ENCODE results near the gene IRX4. TPM values are rescaled to one million over a fixed set of nuclear protein-coding genes. Genes with fewer than 3 reads are reported as not detected.

Gene IRX4
- total and polyA plus RNA-seq, 2 donors (not counting 1 experiment from before 2014, with no cell fraction given), result not detected

DNA sequence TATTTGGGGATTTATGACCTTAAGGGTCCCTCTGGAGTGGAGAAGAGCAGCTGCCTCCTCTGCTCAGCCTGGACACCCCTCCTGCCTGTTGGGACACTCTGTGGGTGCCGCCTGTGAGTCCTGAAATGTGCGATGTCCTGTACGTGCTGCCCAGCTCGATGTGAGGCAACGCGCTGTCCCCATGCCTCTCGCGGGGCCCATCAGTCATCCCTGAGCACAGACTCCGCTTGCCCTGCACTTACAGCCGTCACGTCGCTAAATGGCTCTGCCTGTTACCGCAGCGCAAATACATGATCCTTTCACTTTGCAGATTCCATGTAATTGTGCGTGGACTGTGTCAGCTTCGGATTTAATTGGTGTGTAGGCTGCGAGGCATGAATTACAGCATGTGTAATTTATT, 27.1 kb downstream of the IRX4 start:
- TF ChIP-seq EZH2 (IDR thresholded peaks at IDR 0.05; ENCODE audit: low read length, missing control alignments), result no peak
- TF ChIP-seq, protein P1, sequence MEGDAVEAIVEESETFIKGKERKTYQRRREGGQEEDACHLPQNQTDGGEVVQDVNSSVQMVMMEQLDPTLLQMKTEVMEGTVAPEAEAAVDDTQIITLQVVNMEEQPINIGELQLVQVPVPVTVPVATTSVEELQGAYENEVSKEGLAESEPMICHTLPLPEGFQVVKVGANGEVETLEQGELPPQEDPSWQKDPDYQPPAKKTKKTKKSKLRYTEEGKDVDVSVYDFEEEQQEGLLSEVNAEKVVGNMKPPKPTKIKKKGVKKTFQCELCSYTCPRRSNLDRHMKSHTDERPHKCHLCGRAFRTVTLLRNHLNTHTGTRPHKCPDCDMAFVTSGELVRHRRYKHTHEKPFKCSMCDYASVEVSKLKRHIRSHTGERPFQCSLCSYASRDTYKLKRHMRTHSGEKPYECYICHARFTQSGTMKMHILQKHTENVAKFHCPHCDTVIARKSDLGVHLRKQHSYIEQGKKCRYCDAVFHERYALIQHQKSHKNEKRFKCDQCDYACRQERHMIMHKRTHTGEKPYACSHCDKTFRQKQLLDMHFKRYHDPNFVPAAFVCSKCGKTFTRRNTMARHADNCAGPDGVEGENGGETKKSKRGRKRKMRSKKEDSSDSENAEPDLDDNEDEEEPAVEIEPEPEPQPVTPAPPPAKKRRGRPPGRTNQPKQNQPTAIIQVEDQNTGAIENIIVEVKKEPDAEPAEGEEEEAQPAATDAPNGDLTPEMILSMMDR (conservative IDR thresholded peaks at IDR 0.05 in 1 of 2, IDR thresholded peaks at IDR 0.05 in 1 of 2; ENCODE audit: low read depth in 1 of 2, low read length in 2 of 2), result no peak
- Histone ChIP-seq H3K27me3 (ENCODE audit: control insufficient read depth, insufficient read depth, low read length) (peaks cover 14% of the 10 kb centered on the region), H3K4me2 (ENCODE audit: extremely low read depth, insufficient read depth, low read length) (no peak overlapping the region), H3K79me2 (ENCODE audit: control insufficient read depth, insufficient read depth, low read length) (no peaks in the 10 kb centered on the region), H3K4me1 (ENCODE audit: control insufficient read depth, extremely low read depth, insufficient read depth, low read length) (no peaks in the 10 kb centered on the region), H2AFZ (ENCODE audit: low read length) (no peak overlapping the region), H4K20me1 (ENCODE audit: control insufficient read depth, extremely low read depth, insufficient read depth, low read length) (no peaks in the 10 kb centered on the region), H3K9me3 (ENCODE audit: control insufficient read depth, insufficient read depth, low read depth, low read length) (no peaks in the 10 kb centered on the region), H3K27ac (ENCODE audit: insufficient read depth, low read length) (no peak overlapping the region), H3K4me3 (replicated peaks in 1 of 4; ENCODE audit: control extremely low read depth in 1 of 4, insufficient read depth in 1 of 4, low read depth in 3 of 4, low read length in 4 of 4) (no peak overlapping the region), H3K9ac (ENCODE audit: insufficient read depth, low read length) (no peak overlapping the region), H3K36me3 (ENCODE audit: control insufficient read depth, insufficient read depth, low read length) (no peaks in the 10 kb centered on the region)
- no peak for DNase-seq (ENCODE audit: low read depth in 2 of 2)

DNA sequence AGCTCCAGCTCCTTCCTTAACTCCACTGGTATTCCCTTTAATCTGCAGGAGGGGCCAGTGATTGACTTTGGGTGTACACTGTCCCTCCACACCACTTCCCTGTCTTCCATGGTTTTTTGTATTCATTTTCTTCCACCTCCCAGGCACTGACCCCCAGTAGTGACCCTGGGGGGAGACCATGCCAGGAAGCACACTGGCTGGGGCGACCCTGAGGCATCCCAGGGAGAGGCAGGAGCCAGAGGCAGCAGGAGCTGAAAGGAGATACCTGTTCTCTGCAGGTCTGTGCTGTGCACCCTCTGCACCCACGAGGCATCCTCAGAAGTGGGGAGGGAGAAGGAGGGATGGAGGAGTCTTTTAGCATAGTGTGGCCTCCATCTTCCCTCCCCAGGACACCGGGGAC, 27.6 kb downstream of the IRX4 start:
- H3K9ac ChIP-seq (ENCODE audit: insufficient read depth, low read length), result no peak overlapping the region
- peaks cover 17% of the 10 kb centered on the region for H3K27me3 ChIP-seq (ENCODE audit: control insufficient read depth, insufficient read depth, low read length)
- H3K4me1 ChIP-seq (ENCODE audit: control insufficient read depth, extremely low read depth, insufficient read depth, low read length), result no peaks in the 10 kb centered on the region
- no peaks in the 10 kb centered on the region for H3K79me2 ChIP-seq (ENCODE audit: control insufficient read depth, insufficient read depth, low read length)
- TF ChIP-seq EZH2 (IDR thresholded peaks at IDR 0.05; ENCODE audit: low read length, missing control alignments), result no peak
- TF ChIP-seq, protein P1 (conservative IDR thresholded peaks at IDR 0.05 in 1 of 2, IDR thresholded peaks at IDR 0.05 in 1 of 2; ENCODE audit: low read depth in 1 of 2, low read length in 2 of 2), result no peak
- H3K9me3 ChIP-seq (ENCODE audit: control insufficient read depth, insufficient read depth, low read depth, low read length), result no peaks in the 10 kb centered on the region
- H4K20me1 ChIP-seq (ENCODE audit: control insufficient read depth, extremely low read depth, insufficient read depth, low read length), result no peaks in the 10 kb centered on the region
- H2AFZ ChIP-seq (ENCODE audit: low read length), result no peak overlapping the region
- H3K36me3 ChIP-seq (ENCODE audit: control insufficient read depth, insufficient read depth, low read length), result no peaks in the 10 kb centered on the region
- H3K4me2 ChIP-seq (ENCODE audit: extremely low read depth, insufficient read depth, low read length), result no peak overlapping the region
- no peak overlapping the region for H3K4me3 ChIP-seq (replicated peaks in 1 of 4; ENCODE audit: control extremely low read depth in 1 of 4, insufficient read depth in 1 of 4, low read depth in 3 of 4, low read length in 4 of 4)
- DNase-seq (ENCODE audit: low read depth in 2 of 2), result no peak
- no peak overlapping the region for H3K27ac ChIP-seq (ENCODE audit: insufficient read depth, low read length)

DNA sequence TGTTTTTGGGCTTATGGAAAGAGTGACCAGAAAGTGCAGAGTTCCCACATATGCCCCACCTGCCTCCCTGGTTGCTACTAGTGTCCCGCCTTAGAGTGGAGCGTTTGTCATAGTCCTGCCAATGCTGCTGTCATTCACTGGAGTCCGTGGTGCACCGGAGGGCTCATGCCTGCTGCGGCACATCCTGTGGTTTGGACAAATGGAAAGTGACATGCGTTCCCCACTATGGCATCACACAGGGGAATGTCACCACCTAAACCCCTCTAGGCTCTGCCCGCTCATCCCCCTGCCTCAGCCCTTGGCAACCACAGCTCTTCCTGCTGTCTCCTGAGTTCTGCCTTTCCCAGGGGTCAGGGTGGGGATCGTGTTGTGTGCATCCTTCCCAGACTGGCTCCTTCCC, 29.2 kb downstream of the IRX4 start:
- H4K20me1 ChIP-seq (ENCODE audit: control insufficient read depth, extremely low read depth, insufficient read depth, low read length), result no peaks in the 10 kb centered on the region
- no peak for TF ChIP-seq EZH2 (IDR thresholded peaks at IDR 0.05; ENCODE audit: low read length, missing control alignments)
- TF ChIP-seq, protein P1 (conservative IDR thresholded peaks at IDR 0.05 in 1 of 2, IDR thresholded peaks at IDR 0.05 in 1 of 2; ENCODE audit: low read depth in 1 of 2, low read length in 2 of 2), result no peak
- H3K9me3 ChIP-seq (ENCODE audit: control insufficient read depth, insufficient read depth, low read depth, low read length), result no peaks in the 10 kb centered on the region
- no peaks in the 10 kb centered on the region for H3K4me1 ChIP-seq (ENCODE audit: control insufficient read depth, extremely low read depth, insufficient read depth, low read length)
- H2AFZ ChIP-seq (ENCODE audit: low read length), result no peak overlapping the region
- H3K9ac ChIP-seq (ENCODE audit: insufficient read depth, low read length), result no peak overlapping the region
- no peak for DNase-seq (ENCODE audit: low read depth in 2 of 2)
- no peak overlapping the region for H3K4me3 ChIP-seq (replicated peaks in 1 of 4; ENCODE audit: control extremely low read depth in 1 of 4, insufficient read depth in 1 of 4, low read depth in 3 of 4, low read length in 4 of 4)
- H3K27me3 ChIP-seq (ENCODE audit: control insufficient read depth, insufficient read depth, low read length), result peaks cover 21% of the 10 kb centered on the region
- H3K4me2 ChIP-seq (ENCODE audit: extremely low read depth, insufficient read depth, low read length), result no peak overlapping the region
- no peaks in the 10 kb centered on the region for H3K79me2 ChIP-seq (ENCODE audit: control insufficient read depth, insufficient read depth, low read length)
- no peak overlapping the region for H3K27ac ChIP-seq (ENCODE audit: insufficient read depth, low read length)
- H3K36me3 ChIP-seq (ENCODE audit: control insufficient read depth, insufficient read depth, low read length), result no peaks in the 10 kb centered on the region

Measured in fibroblast of lung (primary cell).